IMR-90 (cell line): ENCODE measurements around the gene PRSS38. TPM values are rescaled to one million over a fixed set of nuclear protein-coding genes. Genes with fewer than 3 reads are reported as not detected.

ENCODE experiments used
- ATAC-seq: fragments of 200-7000 bp; cut with Tn5 transposase; 2 replicates; pipeline ENCODE4 v1.9.1; 2020; ENCODE audit warnings: low read depth, mild to moderate bottlenecking, moderate library complexity
- BruUV-seq: library from RNA; stranded (reverse); fragments of 400-500 nt; replicated peaks from 2 replicates; lab custom pipeline; 2021; lab: Mats Ljungman, UMichigan
- CTCF ChIA-PET: fragments of 300-600 bp; formaldehyde crosslinking; extraction: SDS; loops from one replicate; lab custom pipeline; 2021; ENCODE audit warnings: antibody characterized with exemption; lab: Yijun Ruan, JAX
- POLR2A ChIA-PET: fragments of 300-600 bp; sonication (Branson Sonifier 250); formaldehyde crosslinking; loops from one replicate; lab custom pipeline; 2022; ENCODE audit warnings: antibody characterized with exemption; ENCODE audit not compliant: unreplicated experiment; lab: Charles Lee
- DNase-seq: peaks from one replicate; pipeline ENCODE4 v3.0.0; 2013
- H2AFZ ChIP-seq: replicated peaks from 2 replicates; pipeline ENCODE3; 2013; ENCODE audit warnings: low read length, mild to moderate bottlenecking; ENCODE audit not compliant: poor library complexity
- H2AK5ac ChIP-seq: 2 replicates; pipeline ENCODE4 v1.6.1; 2013; ENCODE audit warnings: low read depth, low read length, inconsistent platforms
- H2AK9ac ChIP-seq: replicated peaks from 2 replicates; pipeline ENCODE3; 2013; ENCODE audit warnings: mild to moderate bottlenecking, low read depth, low read length, moderate library complexity; ENCODE audit not compliant: poor library complexity
- H2BK120ac ChIP-seq: 2 replicates; pipeline ENCODE4 v1.6.1; 2013; ENCODE audit warnings: low read depth, low read length, inconsistent platforms
- H2BK15ac ChIP-seq: 3 replicates; pipeline ENCODE4 v1.6.1; 2013; ENCODE audit warnings: low read depth, low read length, inconsistent platforms
- H2BK20ac ChIP-seq: 2 replicates; pipeline ENCODE4 v1.6.1; 2013; ENCODE audit warnings: low read depth, mild to moderate bottlenecking, inconsistent platforms, low read length, moderate library complexity
- H2BK5ac ChIP-seq: 2 replicates; pipeline ENCODE4 v1.6.1; 2013; ENCODE audit warnings: mild to moderate bottlenecking, low read depth, low read length, inconsistent platforms; ENCODE audit not compliant: poor library complexity, severe bottlenecking
- H3K14ac ChIP-seq: replicated peaks from 2 replicates; pipeline ENCODE4 v1.6.1; 2013; ENCODE audit warnings: low read depth, low read length, inconsistent platforms
- H3K18ac ChIP-seq: 2 replicates; pipeline ENCODE4 v1.6.1; 2013; ENCODE audit warnings: low read depth, low read length, control low read depth
- H3K23ac ChIP-seq: 2 replicates; pipeline ENCODE4 v1.6.1; 2013; ENCODE audit warnings: low read depth, low read length, inconsistent platforms
- H3K27ac ChIP-seq: 2 replicates; pipeline ENCODE4 v1.5.1; 2013; ENCODE audit warnings: mild to moderate bottlenecking, control low read depth, low read length; ENCODE audit not compliant: insufficient read depth
- H3K27me3 ChIP-seq: 2 replicates; pipeline ENCODE4 v1.6.1; 2013; ENCODE audit warnings: low read length; ENCODE audit not compliant: control insufficient read depth, insufficient read depth
- H3K36me3 ChIP-seq: 2 replicates; pipeline ENCODE4 v1.6.1; 2013; ENCODE audit warnings: low read length, mixed read lengths; ENCODE audit not compliant: control insufficient read depth, insufficient read depth
- H3K4ac ChIP-seq: 2 replicates; pipeline ENCODE4 v1.6.1; 2013; ENCODE audit warnings: low read depth, low read length, inconsistent platforms
- H3K4me1 ChIP-seq: 2 replicates; pipeline ENCODE4 v1.6.1; 2013; ENCODE audit warnings: low read length, mixed read lengths; ENCODE audit not compliant: control insufficient read depth, insufficient read depth
- H3K4me2 ChIP-seq: 2 replicates; pipeline ENCODE4 v1.6.1; 2013; ENCODE audit warnings: low read depth, mild to moderate bottlenecking, control low read depth, low read length, moderate library complexity
- H3K4me3 ChIP-seq: 2 replicates; pipeline ENCODE4 v1.5.1; 2013; ENCODE audit warnings: low read depth, mild to moderate bottlenecking, control low read depth, low read length, moderate library complexity; ENCODE audit not compliant: insufficient read depth
- H3K56ac ChIP-seq: 2 replicates; pipeline ENCODE4 v1.6.1; 2013; ENCODE audit warnings: low read length, inconsistent platforms; ENCODE audit not compliant: insufficient read depth; ENCODE audit errors: extremely low read depth
- H3K79me1 ChIP-seq, 2 experiments: 2 replicates each; pipeline ENCODE4 v1.6.1; 2013; ENCODE audit warnings: low read length in 2 of 2, inconsistent platforms in 1 of 2, low read depth in 1 of 2
- H3K9ac ChIP-seq: 2 replicates; pipeline ENCODE4 v1.6.1; 2013; ENCODE audit warnings: low read depth, low read length, control low read depth
- H3K9me1 ChIP-seq: 2 replicates; pipeline ENCODE4 v1.6.1; 2013; ENCODE audit warnings: low read length, inconsistent platforms; ENCODE audit not compliant: insufficient read depth
- H3K9me3 ChIP-seq: 2 replicates; pipeline ENCODE4 v1.6.1; 2013; ENCODE audit warnings: low read length; ENCODE audit not compliant: control insufficient read depth, insufficient read depth
- H4K20me1 ChIP-seq: 2 replicates; pipeline ENCODE4 v1.6.1; 2013; ENCODE audit warnings: low read length, inconsistent platforms; ENCODE audit not compliant: insufficient read depth
- H4K5ac ChIP-seq: 2 replicates; pipeline ENCODE4 v1.6.1; 2013; ENCODE audit warnings: mild to moderate bottlenecking, low read depth, low read length, control low read depth
- H4K8ac ChIP-seq, 2 experiments: 2 replicates each; pipeline ENCODE4 v1.6.1; 2013; ENCODE audit warnings: low read depth in 2 of 2, low read length in 2 of 2, control low read depth in 1 of 2, inconsistent platforms in 1 of 2
- H4K91ac ChIP-seq: 2 replicates; pipeline ENCODE4 v1.6.1; 2013; ENCODE audit warnings: low read depth, low read length, inconsistent platforms; ENCODE audit not compliant: insufficient read depth
- BHLHE40 ChIP-seq: fragments of 150-350 bp; IDR thresholded peaks from 2 replicates; pipeline ENCODE4 v1.6.1; 2016; ENCODE audit warnings: mild to moderate bottlenecking, low read depth, low read length
- CEBPB ChIP-seq: IDR thresholded peaks from 2 replicates; pipeline ENCODE4 v1.6.1; 2012; ENCODE audit warnings: low read depth, low read length, improper control_type of control experiment
- CHD1 ChIP-seq: IDR thresholded peaks from 2 replicates; pipeline ENCODE4 v1.6.1; 2012; ENCODE audit warnings: low read depth, low read length, improper control_type of control experiment
- CTCF ChIP-seq: conservative IDR thresholded peaks from 2 replicates; pipeline ENCODE4 v1.5.1; 2012; ENCODE audit warnings: mild to moderate bottlenecking, low read depth, low read length, improper control_type of control experiment
- ELK1 ChIP-seq: fragments of 150-350 bp; IDR thresholded peaks from 2 replicates; pipeline ENCODE4 v1.6.1; 2016; ENCODE audit warnings: low read depth, mild to moderate bottlenecking, low read length, moderate library complexity, borderline replicate concordance
- FOS ChIP-seq: fragments of 150-350 bp; IDR thresholded peaks from 2 replicates; pipeline ENCODE4 v1.6.1; 2016; ENCODE audit warnings: low read depth, low read length
- MAFK ChIP-seq: IDR thresholded peaks from 2 replicates; pipeline ENCODE4 v1.6.1; 2012; ENCODE audit warnings: low read depth, low read length, improper control_type of control experiment
- MAZ ChIP-seq: IDR thresholded peaks from 2 replicates; pipeline ENCODE4 v1.6.1; 2012; ENCODE audit warnings: low read depth, mild to moderate bottlenecking, low read length, improper control_type of control experiment, moderate library complexity, borderline replicate concordance
- MXI1 ChIP-seq: IDR thresholded peaks from 2 replicates; pipeline ENCODE4 v1.6.1; 2012; ENCODE audit warnings: low read depth, mild to moderate bottlenecking, low read length, moderate library complexity, borderline replicate concordance
- NFE2L2 ChIP-seq: fragments of 150-350 bp; IDR thresholded peaks from 2 replicates; pipeline ENCODE4 v1.6.1; 2016; ENCODE audit warnings: low read depth, mild to moderate bottlenecking, low read length
- POLR2A ChIP-seq: IDR thresholded peaks from 2 replicates; pipeline ENCODE4 v1.6.1; 2012; ENCODE audit warnings: mild to moderate bottlenecking, low read depth, low read length
- RAD21 ChIP-seq: IDR thresholded peaks from 2 replicates; pipeline ENCODE4 v1.6.1; 2012; ENCODE audit warnings: low read length, improper control_type of control experiment
- RCOR1 ChIP-seq: IDR thresholded peaks from 2 replicates; pipeline ENCODE4 v1.6.1; 2012; ENCODE audit warnings: mild to moderate bottlenecking, low read length, improper control_type of control experiment; ENCODE audit not compliant: insufficient replicate concordance
- RFX5 ChIP-seq: IDR thresholded peaks from 2 replicates; pipeline ENCODE4 v1.8.0; 2012; ENCODE audit warnings: low read depth, mild to moderate bottlenecking, low read length, moderate library complexity
- SMC3 ChIP-seq: fragments of 150-350 bp; IDR thresholded peaks from 2 replicates; pipeline ENCODE4 v1.6.1; 2016; ENCODE audit warnings: low read depth, mild to moderate bottlenecking, antibody characterized with exemption, low read length, moderate library complexity
- USF2 ChIP-seq: fragments of 150-350 bp; IDR thresholded peaks from 2 replicates; pipeline ENCODE4 v1.6.1; 2017; ENCODE audit warnings: mild to moderate bottlenecking, antibody characterized with exemption, low read length, low read depth
- WGBS, 2 experiments: methylation state at CpG; one replicate each; pipeline versions ENCODE4 v1.1.5 to v1.1.7; 2013; ENCODE audit warnings: missing lambda C conversion rate in 2 of 2; ENCODE audit not compliant: insufficient read length in 1 of 2; ENCODE audit errors: extremely low coverage in 2 of 2; 5-methylcytosine and 5-hydroxymethylcytosine counted together
- dilution Hi-C: fragments of 300-500 bp; cut with HindIII; formaldehyde crosslinking; loops from one replicate; pipeline ENCODE4 v1.14.3; 2018; ENCODE audit warnings: low sequenced_read_pairs; ENCODE audit not compliant: unreplicated experiment
- in situ Hi-C: fragments of 300-500 bp; cut with MboI; formaldehyde crosslinking; loops from 3 replicates; pipeline ENCODE4 v1.14.3; 2019; ENCODE audit warnings: low sequenced_read_pairs, inconsistent platforms, mixed read lengths
- intact Hi-C: fragments of 100-400 bp; cut with micrococcal nuclease; formaldehyde crosslinking; loops from 2 replicates; pipeline ENCODE4 v1.10.0; 2022
- polyA plus RNA-seq, 3 experiments: library from polyadenylated mRNA; depleted of rRNA; stranded (reverse); fragments of >200 nt; gene quantifications; 2 replicates each; pipeline ENCODE4 v1.2.3, GENCODE V29; 2012; ENCODE audit warnings: low replicate concordance in 1 of 3
- total RNA-seq: library from RNA; depleted of rRNA; stranded (reverse); fragments of >200 nt; gene quantifications from 2 replicates; pipeline ENCODE4 v1.2.3, GENCODE V29; 2012

PRSS38 gene
- total and polyA plus RNA-seq, 2 of the 4 experiments (the other 2 are of a cell fraction): not detected

- Histone ChIP-seq H3K4me3 (no peak overlapping the region), H3K9me3 (no peaks in the 10 kb centered on the region), H2BK5ac (no peak overlapping the region), H3K4me1 (peaks cover 8% of the 10 kb centered on the region), H4K5ac (no peak overlapping the region), H2AFZ (no peak overlapping the region), H3K36me3 (peaks cover 11% of the 10 kb centered on the region), H3K27me3 (no peaks in the 10 kb centered on the region), H2AK5ac (no peak overlapping the region), H2AK9ac (no peak overlapping the region), H3K4me2 (no peak overlapping the region), H3K18ac (no peak overlapping the region), H3K56ac (no peak overlapping the region), H2BK15ac (no peak overlapping the region), H3K27ac (no peak overlapping the region), H3K9me1 (peaks cover 15% of the 10 kb centered on the region), H3K9ac (no peak overlapping the region), H4K8ac (no peak overlapping the region), H2BK20ac (no peak overlapping the region), H3K4ac (no peak overlapping the region), H2BK120ac (no peak overlapping the region), H3K14ac (no peak overlapping the region), H3K79me1 (peaks cover 0 to 3% of the 10 kb centered on the region in 2 experiments; a peak in 1 of 4 replicates), H4K20me1 (no peaks in the 10 kb centered on the region), H3K23ac (no peak overlapping the region), H4K91ac (no peak overlapping the region)
- intact Hi-C loops: no loop called here
- no TSS peak for BruUV-seq
- ChIA-PET POLR2A (no interaction called here), CTCF (no interaction called here)
- in situ Hi-C loops: no loop called here
- DNase-seq (no peak), ATAC-seq (no peak)
- TF ChIP-seq RCOR1 (no peak), CHD1 (no peak), CEBPB (no peak), ELK1 (no peak), RAD21 (no peak), NFE2L2 (no peak), POLR2A (no peak), RFX5 (no peak), SMC3 (no peak), CTCF (no peak), MXI1 (no peak), USF2 (no peak), MAFK (no peak), MAZ (no peak), FOS (no peak), BHLHE40 (no peak)
- WGBS, 2 experiments: no CpG with 5 or more reads among the region's 4 CpGs
- dilution Hi-C loops: no loop called here
These were observed 33.2 kb upstream of the PRSS38 start for GRCh38 chr1:227782226-227782625.
